GM18520 (cell line): ENCODE measurements around the gene IGSF23.
"Not testable (repeated sequence)": the region's sequence is repeated elsewhere in the genome, so short reads cannot be mapped to it uniquely, and the experiment has no call there.

Experiments
- ATAC-seq: cut with Tn5 transposase; IDR thresholded peaks from one replicate; pipeline ENCODE4 v1.9.1; 2021; ENCODE audit not compliant: unreplicated experiment

The IGSF23 gene

GRCh38 chr19:44610497-44610896 lies 2.9 kb upstream of the IGSF23 start:
- ATAC-seq = not testable (repeated sequence)

- ATAC-seq = no peak
Observed at GRCh38 chr19:44611812-44612295, 1.5 kb upstream of the IGSF23 start.

GRCh38 chr19:44614313-44614712 lies 950 bp downstream of the IGSF23 start:
- ATAC-seq = no peak

- no peak for ATAC-seq
Observed at GRCh38 chr19:44615863-44616247, 2.5 kb downstream of the IGSF23 start.

GRCh38 chr19:44617110-44617880 lies 3.9 kb downstream of the IGSF23 start:
- no peak for ATAC-seq

GRCh38 chr19:44618640-44619357 lies 5.4 kb downstream of the IGSF23 start:
- no peak for ATAC-seq

GRCh38 chr19:44620667-44621066 lies 7.3 kb downstream of the IGSF23 start:
- ATAC-seq = no peak

- ATAC-seq = no peak
Observed at GRCh38 chr19:44621367-44621766, 8.0 kb downstream of the IGSF23 start.

- ATAC-seq = no peak
Observed at GRCh38 chr19:44623080-44623479, 9.7 kb downstream of the IGSF23 start.

- ATAC-seq = no peak
Observed at GRCh38 chr19:44623626-44624025, 10.3 kb downstream of the IGSF23 start.

- no peak for ATAC-seq
Observed at GRCh38 chr19:44624840-44625354, 11.5 kb downstream of the IGSF23 start.

GRCh38 chr19:44625637-44626036 lies 12.3 kb downstream of the IGSF23 start:
- ATAC-seq = not testable (repeated sequence)

- no peak for ATAC-seq
Observed at GRCh38 chr19:44626048-44626624, 12.8 kb downstream of the IGSF23 start.

- no peak for ATAC-seq
Observed at GRCh38 chr19:44627631-44628030, 14.3 kb downstream of the IGSF23 start.

- no peak for ATAC-seq
Observed at GRCh38 chr19:44628793-44629192, 15.4 kb downstream of the IGSF23 start.

- not testable (repeated sequence) for ATAC-seq
Observed at GRCh38 chr19:44631611-44632010, 18.2 kb downstream of the IGSF23 start.

- ATAC-seq = not testable (repeated sequence)
Observed at GRCh38 chr19:44634058-44634457, 20.7 kb downstream of the IGSF23 start.

- no peak for ATAC-seq
Observed at GRCh38 chr19:44634785-44635184, 21.4 kb downstream of the IGSF23 start.

- no peak for ATAC-seq
Observed at GRCh38 chr19:44635581-44636438, 22.4 kb downstream of the IGSF23 start.
